Measurements from ENCODE around the gene TTC23.

- TF ChIP-seq EP300 (IDR thresholded peaks at IDR 0.05) (no peak), POLR2A (IDR thresholded peaks at IDR 0.05) (peak in 1 of 2 donors; percentile 29), CTCF (IDR thresholded peaks at IDR 0.05) (no peak), POLR2AphosphoS5 (IDR thresholded peaks at IDR 0.05) (peak in 2 of 4 donors; percentile 2 to 37)
Measured at GRCh38 chr15:99122831-99123712, 126.3 kb downstream of the TTC23 start.
